Naive thymus-derived CD8-positive, alpha-beta T cell (primary cell): ENCODE data around the gene SMO. TPM values are rescaled to one million over a fixed set of nuclear protein-coding genes. Genes with fewer than 3 reads are reported as not detected.
"Not testable (repeated sequence)": the region's sequence is repeated elsewhere in the genome, so short reads cannot be mapped to it uniquely, and the experiment has no call there.

ENCODE experiments used
- ATAC-seq, 2 donors: fragments of 150-1000 bp; cut with Tn5 transposase in 1 of 2; sonication (Bioruptor Pico), chemical (Tn5 transposase) in 1 of 2; 1 replicate in 1 of 2; 2 replicates in 1 of 2; pipeline ENCODE4 v1.10.0; 2021; ENCODE audit warnings: mild to moderate bottlenecking in 2 of 2, moderate library complexity in 2 of 2
- POLR2A ChIA-PET: fragments of 350-600 bp; sonication (Branson Sonifier 250); formaldehyde crosslinking; loops from one replicate; lab custom pipeline; 2021; ENCODE audit warnings: antibody characterized with exemption; lab: Charles Lee
- DNase-seq, 10 donors: peaks; one replicate each; pipeline versions ENCODE4 v3.0.0 to v3.0.0-alpha.2; 2020 to 2022
- H3K27ac Mint-ChIP-seq, 10 donors: one replicate each; pipeline ENCODE4 v1.8.0; 2020 to 2022; ENCODE audit warnings: mild to moderate bottlenecking in 10 of 10, mixed read lengths in 10 of 10, moderate library complexity in 4 of 10, inconsistent platforms in 1 of 10
- H3K27me3 Mint-ChIP-seq, 5 donors: one replicate each; pipeline ENCODE4 v1.8.0; 2021 to 2022; ENCODE audit warnings: mixed read lengths in 5 of 5
- H3K36me3 Mint-ChIP-seq, 3 donors: one replicate each; pipeline ENCODE4 v1.8.0; 2020 to 2022; ENCODE audit warnings: mixed read lengths in 3 of 3, mild to moderate bottlenecking in 2 of 3, inconsistent platforms in 1 of 3
- H3K4me1 Mint-ChIP-seq, 4 donors: one replicate each; pipeline ENCODE4 v1.8.0; 2021 to 2022; ENCODE audit warnings: mixed read lengths in 4 of 4
- H3K4me3 Mint-ChIP-seq, 10 donors: one replicate each; pipeline ENCODE4 v1.8.0; 2020 to 2022; ENCODE audit warnings: mild to moderate bottlenecking in 10 of 10, mixed read lengths in 10 of 10, moderate library complexity in 6 of 10, inconsistent platforms in 1 of 10
- H3K9me3 Mint-ChIP-seq, 9 donors: one replicate each; pipeline ENCODE4 v1.8.0; 2020 to 2022; ENCODE audit warnings: mixed read lengths in 9 of 9, mild to moderate bottlenecking in 3 of 9, inconsistent platforms in 1 of 9, moderate library complexity in 1 of 9
- polyA plus RNA-seq, 3 donors: library from polyadenylated mRNA; unstranded; fragments of 300-500 nt; fragmentation: Illumina TruSeq; gene quantifications; one replicate each; pipeline ENCODE4 v1.2.3, GENCODE V29; 2021
- total RNA-seq, 8 experiments: library from RNA in 2 of 8; stranded (reverse) in 2 of 8; gene quantifications; one replicate each; pipeline ENCODE4 v1.2.3 and lab custom pipeline; 2021 to 2026

SMO gene
- total and polyA plus RNA-seq, 5 experiments from 2014 or later, result 0.13 TPM; not detected in 4

DNA sequence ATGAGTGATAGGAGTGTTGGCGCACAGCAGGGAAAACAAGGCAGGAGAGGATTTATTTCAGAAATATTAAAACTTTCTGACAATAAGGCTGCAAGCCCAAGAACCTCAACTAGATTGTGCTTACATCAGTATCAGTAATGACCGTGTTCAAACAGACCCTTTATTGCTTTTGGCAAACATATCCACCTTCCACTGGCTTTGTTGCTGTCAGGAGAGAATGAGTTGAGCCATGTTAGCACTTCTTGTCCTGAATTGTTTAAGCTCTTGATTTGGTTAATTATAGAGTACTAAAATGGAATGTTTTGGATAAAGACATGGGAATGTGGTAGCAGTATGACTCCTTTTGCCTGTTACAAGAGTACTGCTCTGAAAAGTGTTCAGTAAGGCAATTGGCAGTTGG is 40.2 kb downstream of the SMO start:
- Mint-ChIP-seq H3K9me3 (no peaks in the 10 kb centered on the region), H3K4me3 (no peak overlapping the region), H3K4me1 (peaks cover 20 to 51% (median 44%) of the 10 kb centered on the region in 4 donors), H3K27ac (no peak overlapping the region), H3K36me3 (peaks cover 0 to 11% (median 4%) of the 10 kb centered on the region in 3 donors), H3K27me3 (no peaks in the 10 kb centered on the region)
- no peak for DNase-seq
- no peak for ATAC-seq
- POLR2A ChIA-PET, result no interaction called here

- ATAC-seq, result no peak
- H3K9me3 Mint-ChIP-seq, result no peaks in the 10 kb centered on the region
These were observed 43.2 kb downstream of the SMO start for GRCh38 chr7:129231666-129232065.

GRCh38 chr7:129238546-129238945 is 50.1 kb downstream of the SMO start:
- Mint-ChIP-seq H3K4me1 (peaks cover 5 to 34% (median 23%) of the 10 kb centered on the region in 4 donors), H3K27ac (no peak overlapping the region), H3K4me3 (no peak overlapping the region), H3K36me3 (peaks cover 0 to 22% (median 7%) of the 10 kb centered on the region in 3 donors), H3K9me3 (no peaks in the 10 kb centered on the region), H3K27me3 (no peaks in the 10 kb centered on the region)
- no peak for ATAC-seq
- POLR2A ChIA-PET, result no interaction called here
- no peak for DNase-seq

More at GRCh38 chr7:129231666-129232065, 43.2 kb downstream of the SMO start:
- H3K4me1 Mint-ChIP-seq, result peaks cover 17 to 46% (median 36%) of the 10 kb centered on the region in 4 donors
- POLR2A ChIA-PET, result no interaction called here
- no peak overlapping the region for H3K27ac Mint-ChIP-seq
- H3K4me3 Mint-ChIP-seq, result no peak overlapping the region
- no peak for DNase-seq
- H3K36me3 Mint-ChIP-seq, result peaks cover 0 to 27% (median 12%) of the 10 kb centered on the region in 3 donors
- no peaks in the 10 kb centered on the region for H3K27me3 Mint-ChIP-seq

- Mint-ChIP-seq H3K4me1 (peaks cover 0 to 24% (median 15%) of the 10 kb centered on the region in 4 donors), H3K27me3 (no peaks in the 10 kb centered on the region), H3K27ac (peak overlapping the region in 2 of 10 donors; percentile 25 to 28), H3K4me3 (no peak overlapping the region), H3K36me3 (peaks cover 8 to 22% (median 9%) of the 10 kb centered on the region in 3 donors), H3K9me3 (peaks cover 0 to 7% (median 0%) of the 10 kb centered on the region in 9 donors)
- DNase-seq (no peak), ATAC-seq (no peak)
- POLR2A ChIA-PET, result interaction anchor here (0.7 kb wide), 1 partner anchor 20 kb away, joined by 3 read pairs; no protein-coding TSS in a partner anchor
These were observed 51.8 kb downstream of the SMO start for GRCh38 chr7:129240119-129240820.

DNA sequence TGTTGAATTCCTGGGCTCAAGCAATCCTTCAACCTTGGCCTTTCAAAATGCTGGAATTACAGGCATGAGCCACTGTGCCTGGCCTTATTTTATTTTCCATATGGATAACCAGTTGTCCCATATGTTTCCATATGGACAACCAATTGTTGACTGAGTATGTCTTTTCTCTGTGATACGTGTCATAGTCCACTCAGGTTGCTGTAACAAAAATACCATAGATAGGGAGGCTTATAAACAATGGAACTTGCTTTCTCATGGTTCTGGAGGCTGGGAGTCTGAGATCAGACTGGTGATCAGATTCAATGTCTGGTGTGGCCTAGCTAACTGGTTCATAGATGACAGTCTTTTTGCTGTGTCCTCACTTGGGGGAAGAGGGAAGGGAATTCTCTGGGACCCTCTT is 55.8 kb downstream of the SMO start:
- Mint-ChIP-seq H3K27me3 (no peaks in the 10 kb centered on the region), H3K9me3 (peaks cover 0 to 10% (median 0%) of the 10 kb centered on the region in 9 donors), H3K4me3 (no peak overlapping the region), H3K4me1 (peaks cover 3 to 23% (median 18%) of the 10 kb centered on the region in 4 donors), H3K36me3 (peaks cover 12 to 19% (median 13%) of the 10 kb centered on the region in 3 donors), H3K27ac (no peak overlapping the region)
- no peak for DNase-seq
- POLR2A ChIA-PET, result no interaction called here
- no peak for ATAC-seq

- no peak overlapping the region for H3K4me3 Mint-ChIP-seq
- peaks cover 6 to 19% (median 14%) of the 10 kb centered on the region in 4 donors for H3K4me1 Mint-ChIP-seq
- no peak for ATAC-seq
- H3K9me3 Mint-ChIP-seq, result peaks cover 0 to 10% (median 0%) of the 10 kb centered on the region in 9 donors
- POLR2A ChIA-PET, result no interaction called here
- H3K27ac Mint-ChIP-seq, result no peak overlapping the region
- DNase-seq, result no peak
- H3K27me3 Mint-ChIP-seq, result no peaks in the 10 kb centered on the region
- H3K36me3 Mint-ChIP-seq, result peaks cover 12 to 19% (median 13%) of the 10 kb centered on the region in 3 donors
These were observed 57.1 kb downstream of the SMO start for GRCh38 chr7:129245533-129245932.

- peaks cover 12 to 16% (median 13%) of the 10 kb centered on the region in 3 donors for H3K36me3 Mint-ChIP-seq
- ATAC-seq (no peak), DNase-seq (no peak)
- H3K27me3 Mint-ChIP-seq, result no peaks in the 10 kb centered on the region
- POLR2A ChIA-PET, result no interaction called here
- peaks cover 0 to 10% (median 0%) of the 10 kb centered on the region in 9 donors for H3K9me3 Mint-ChIP-seq
- peak overlapping the region in 1 of 10 donors; percentile 29 for H3K27ac Mint-ChIP-seq
- peaks cover 8 to 31% (median 14%) of the 10 kb centered on the region in 4 donors for H3K4me1 Mint-ChIP-seq
- H3K4me3 Mint-ChIP-seq, result no peak overlapping the region
These were observed 58.7 kb downstream of the SMO start for GRCh38 chr7:129247087-129247486.

- Mint-ChIP-seq H3K27me3 (no peaks in the 10 kb centered on the region), H3K27ac (peak overlapping the region in 1 of 10 donors; percentile 60), H3K9me3 (no peaks in the 10 kb centered on the region), H3K36me3 (peaks cover 0 to 3% (median 2%) of the 10 kb centered on the region in 3 donors), H3K4me3 (no peak overlapping the region), H3K4me1 (peaks cover 7 to 28% (median 14%) of the 10 kb centered on the region in 4 donors)
- no peak for DNase-seq
- POLR2A ChIA-PET, result no interaction called here
- no peak for ATAC-seq
These were observed 63.7 kb downstream of the SMO start for GRCh38 chr7:129252128-129252527.

GRCh38 chr7:129252603-129253002 is 64.2 kb downstream of the SMO start:
- H3K27me3 Mint-ChIP-seq, H3K4me3 Mint-ChIP-seq, ATAC-seq, DNase-seq, POLR2A ChIA-PET, H3K36me3 Mint-ChIP-seq, H3K9me3 Mint-ChIP-seq: not testable (repeated sequence)
- peak overlapping the region in 3 of 10 donors; percentile 29 to 60 (median 42) for H3K27ac Mint-ChIP-seq
- H3K4me1 Mint-ChIP-seq, result peaks cover 7 to 33% (median 17%) of the 10 kb centered on the region in 4 donors

- Mint-ChIP-seq H3K36me3 (peaks cover 0 to 2% (median 0%) of the 10 kb centered on the region in 3 donors), H3K27ac (peak overlapping the region in 1 of 10 donors; percentile 12), H3K4me3 (no peak overlapping the region), H3K9me3 (no peaks in the 10 kb centered on the region), H3K4me1 (peaks cover 11 to 47% (median 29%) of the 10 kb centered on the region in 4 donors), H3K27me3 (no peaks in the 10 kb centered on the region)
- DNase-seq, result no peak
- no peak for ATAC-seq
- POLR2A ChIA-PET, result no interaction called here
These were observed 67.4 kb downstream of the SMO start for GRCh38 chr7:129255800-129256199.

DNA sequence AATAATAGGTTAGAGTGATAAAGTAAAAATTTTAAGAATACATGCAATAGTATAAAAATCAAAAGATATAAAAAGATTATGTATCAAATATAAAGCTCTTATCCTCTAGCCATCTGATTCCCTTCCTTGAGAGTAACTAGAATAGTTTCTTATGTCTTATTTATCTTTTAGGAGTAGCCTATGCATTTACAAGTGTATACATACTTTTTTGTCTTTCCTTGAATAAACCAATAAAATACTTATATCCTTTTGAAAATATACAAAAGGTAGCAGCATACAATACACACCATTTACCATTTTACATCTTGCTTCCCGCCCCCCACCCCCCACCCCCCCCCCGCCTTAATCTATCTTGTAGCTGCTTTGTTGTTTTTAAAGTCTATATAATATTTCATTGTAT is 67.8 kb downstream of the SMO start:
- Mint-ChIP-seq H3K36me3 (peaks cover 0 to 2% (median 0%) of the 10 kb centered on the region in 3 donors), H3K4me1 (peaks cover 11 to 42% (median 28%) of the 10 kb centered on the region in 4 donors), H3K4me3 (no peak overlapping the region), H3K27ac (peak overlapping the region in 1 of 10 donors; percentile 12), H3K9me3 (no peaks in the 10 kb centered on the region), H3K27me3 (no peaks in the 10 kb centered on the region)
- DNase-seq, result no peak
- ATAC-seq, result no peak
- POLR2A ChIA-PET, result no interaction called here

- peaks cover 11 to 42% (median 33%) of the 10 kb centered on the region in 4 donors for H3K4me1 Mint-ChIP-seq
- H3K36me3 Mint-ChIP-seq, result peaks cover 0 to 2% (median 0%) of the 10 kb centered on the region in 3 donors
- H3K9me3 Mint-ChIP-seq, result no peaks in the 10 kb centered on the region
- DNase-seq (no peak), ATAC-seq (no peak)
- POLR2A ChIA-PET, result no interaction called here
- H3K27me3 Mint-ChIP-seq, result no peaks in the 10 kb centered on the region
- peak overlapping the region in 2 of 10 donors; percentile 54 to 67 for H3K27ac Mint-ChIP-seq
- H3K4me3 Mint-ChIP-seq, result no peak overlapping the region
These were observed 68.7 kb downstream of the SMO start for GRCh38 chr7:129257168-129257567.
